Neuron (in vitro differentiated cells): Measurements from ENCODE around the gene PLEKHF1.

Source experiments
- H2AFZ ChIP-seq: one replicate; pipeline ENCODE4 v1.6.1; 2013; ENCODE audit warnings: low read depth, mild to moderate bottlenecking, inconsistent platforms, low read length, moderate library complexity
- H3K27me3 ChIP-seq: one replicate; pipeline ENCODE4 v1.6.1; 2013; ENCODE audit warnings: low read length; ENCODE audit not compliant: insufficient read depth
- H3K36me3 ChIP-seq: one replicate; pipeline ENCODE4 v1.6.1; 2013; ENCODE audit warnings: low read length; ENCODE audit not compliant: insufficient read depth
- H3K4me1 ChIP-seq: one replicate; pipeline ENCODE4 v1.6.1; 2013; ENCODE audit warnings: low read length; ENCODE audit not compliant: insufficient read depth
- H3K4me3 ChIP-seq: 2 replicates; pipeline ENCODE4 v1.5.1; 2013; ENCODE audit warnings: mild to moderate bottlenecking, low read length, moderate library complexity
- H3K9me3 ChIP-seq: one replicate; pipeline ENCODE4 v1.6.1; 2013; ENCODE audit warnings: low read length

PLEKHF1 gene, protein sequence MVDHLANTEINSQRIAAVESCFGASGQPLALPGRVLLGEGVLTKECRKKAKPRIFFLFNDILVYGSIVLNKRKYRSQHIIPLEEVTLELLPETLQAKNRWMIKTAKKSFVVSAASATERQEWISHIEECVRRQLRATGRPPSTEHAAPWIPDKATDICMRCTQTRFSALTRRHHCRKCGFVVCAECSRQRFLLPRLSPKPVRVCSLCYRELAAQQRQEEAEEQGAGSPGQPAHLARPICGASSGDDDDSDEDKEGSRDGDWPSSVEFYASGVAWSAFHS

DNA sequence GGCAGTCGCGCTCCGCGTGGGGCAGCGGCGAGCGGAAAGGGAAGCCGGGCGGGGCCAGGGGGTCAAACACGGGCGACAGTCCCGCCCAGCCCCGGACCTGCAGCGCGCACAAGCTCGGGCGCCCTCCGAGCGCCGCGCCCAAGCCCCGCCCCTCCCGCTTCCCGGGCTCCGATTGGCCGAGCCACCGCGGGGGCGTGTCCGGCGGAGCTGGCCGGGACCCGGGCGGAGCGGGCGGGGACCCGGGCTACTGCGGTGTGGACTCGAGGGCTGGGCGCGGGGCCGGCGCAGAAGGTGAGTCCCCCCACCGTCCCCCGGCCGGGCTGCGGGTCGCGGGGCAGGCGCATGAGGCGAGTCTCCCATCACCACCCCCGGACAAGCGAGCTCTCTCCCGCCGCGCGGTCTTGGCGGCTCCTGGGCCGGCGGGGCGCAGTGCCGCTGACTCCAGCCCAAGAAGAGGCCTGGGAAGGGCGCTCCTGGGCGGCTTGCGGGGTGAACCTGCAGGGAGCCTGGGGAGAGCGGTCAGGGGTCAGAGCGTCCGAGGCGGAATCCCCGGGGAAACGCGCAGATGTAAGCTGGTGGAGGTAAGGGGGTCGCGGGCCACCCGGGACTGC, at the start of gene PLEKHF1:
Gene PLEKHF1 (plus strand): TSS at position 247 of the 611 bp plus-strand sequence. CDS start 8,379 bp downstream, outside the sequence.
- no peaks in the 10 kb centered on the region for H3K36me3 ChIP-seq
- no peaks in the 10 kb centered on the region for H3K9me3 ChIP-seq
- H3K4me3 ChIP-seq: peak within 1 kb of the TSS; percentile 57
- H3K4me1 ChIP-seq: peaks cover 30% of the 10 kb centered on the region
- H2AFZ ChIP-seq: peak within 1 kb of the TSS; percentile 94
- peaks cover 27% of the 10 kb centered on the region for H3K27me3 ChIP-seq

DNA sequence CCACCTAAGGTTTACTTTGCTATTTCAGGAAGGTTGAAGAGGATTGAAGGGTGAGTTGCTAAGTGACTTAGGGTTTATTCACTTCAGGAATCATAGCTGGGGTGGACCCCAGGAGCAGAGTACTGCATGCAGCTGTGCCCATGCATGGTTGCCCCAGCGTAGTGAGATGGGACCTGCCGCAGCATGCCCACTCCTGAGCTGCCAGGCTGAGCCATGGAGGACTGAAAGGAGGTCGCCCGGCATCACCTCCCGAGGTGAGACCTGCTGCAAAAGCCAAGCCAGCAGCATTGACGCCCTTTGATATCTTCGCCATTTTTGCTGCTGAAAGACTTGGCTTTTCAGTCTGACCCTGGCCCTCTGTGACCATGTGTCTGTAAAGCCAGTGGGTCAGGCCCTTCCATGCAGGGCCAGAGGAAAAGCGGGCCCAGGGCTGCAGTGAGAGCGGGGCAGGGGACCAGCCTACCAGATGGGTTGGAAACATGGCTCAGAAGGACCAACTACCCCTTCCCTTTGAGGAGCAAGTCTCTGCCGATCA, 49.3 kb upstream of the PLEKHF1 start:
- no peaks in the 10 kb centered on the region for H3K4me1 ChIP-seq
- H2AFZ ChIP-seq: no peak overlapping the region
- H3K27me3 ChIP-seq: no peaks in the 10 kb centered on the region
- peaks cover 46% of the 10 kb centered on the region for H3K36me3 ChIP-seq
- H3K4me3 ChIP-seq: no peak overlapping the region
- no peaks in the 10 kb centered on the region for H3K9me3 ChIP-seq

DNA sequence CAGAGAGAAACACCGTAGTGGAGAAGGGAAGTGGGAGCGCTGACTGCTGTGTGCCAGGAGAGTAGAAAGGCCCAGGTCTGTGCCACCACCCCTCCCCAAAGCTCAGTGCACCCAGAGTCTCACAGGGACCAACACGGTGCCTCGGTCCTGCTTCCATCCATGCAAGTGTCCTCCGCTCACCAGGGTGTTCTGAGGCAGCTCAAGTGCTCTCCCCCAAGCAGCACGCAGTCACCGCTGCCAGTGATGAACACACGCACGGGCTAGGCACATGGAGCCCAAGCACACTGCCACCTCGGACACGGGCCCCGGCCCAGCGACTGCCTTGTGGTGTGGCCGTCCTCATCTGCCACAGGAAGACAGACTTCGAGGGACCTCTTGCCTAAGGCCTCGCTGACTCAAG, 48.7 kb upstream of the PLEKHF1 start:
- Histone ChIP-seq H3K4me1 (no peaks in the 10 kb centered on the region), H3K9me3 (no peaks in the 10 kb centered on the region), H3K36me3 (peaks cover 40% of the 10 kb centered on the region), H3K27me3 (no peaks in the 10 kb centered on the region), H2AFZ (no peak overlapping the region), H3K4me3 (no peak overlapping the region)

DNA sequence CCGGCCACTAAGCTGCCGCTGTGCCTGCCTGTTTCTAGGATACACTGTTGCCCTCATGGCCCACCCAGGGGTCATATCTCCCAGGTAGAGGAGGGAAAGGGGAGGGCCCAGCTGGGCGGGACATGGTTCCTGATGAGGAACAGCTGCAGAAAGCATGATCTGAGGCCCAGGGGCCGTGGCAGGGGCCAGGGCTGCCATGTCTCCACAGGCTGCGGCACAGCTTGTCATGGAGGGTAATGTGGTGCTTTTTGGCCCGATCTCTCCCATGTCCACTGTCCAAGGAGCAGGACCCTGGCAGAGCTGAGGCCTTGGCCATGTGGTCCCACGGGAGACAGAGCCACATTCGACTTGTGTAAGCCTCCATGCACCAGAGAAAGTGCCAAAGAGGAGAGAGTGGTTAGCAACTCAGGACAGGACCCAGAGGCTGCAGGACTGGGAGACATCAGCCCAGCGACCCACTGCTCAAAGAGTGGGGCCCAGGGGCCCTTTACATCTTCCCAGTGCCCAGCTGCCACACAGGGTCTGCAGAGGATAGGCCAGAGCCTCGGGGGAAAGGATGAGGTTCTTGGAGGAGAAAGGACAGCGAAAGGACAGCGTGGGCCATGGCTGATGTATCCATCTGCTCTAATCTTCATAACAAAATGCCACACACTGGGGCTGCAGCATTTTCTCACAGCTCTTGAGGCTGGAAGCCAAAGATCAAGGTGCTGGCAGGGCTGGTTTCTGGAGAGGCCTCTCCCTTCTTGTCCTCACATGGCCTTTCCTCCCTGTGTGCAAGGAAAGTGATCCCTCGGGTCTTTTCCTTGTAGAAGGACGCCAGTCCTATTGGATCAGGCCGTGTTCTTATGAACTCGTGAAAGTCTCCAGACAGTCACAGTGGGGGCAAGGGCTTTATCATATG, 47.6 kb upstream of the PLEKHF1 start:
- Histone ChIP-seq H3K36me3 (peaks cover 30% of the 10 kb centered on the region), H3K27me3 (no peaks in the 10 kb centered on the region), H3K4me1 (no peaks in the 10 kb centered on the region), H3K9me3 (no peaks in the 10 kb centered on the region), H3K4me3 (no peak overlapping the region), H2AFZ (no peak overlapping the region)

DNA sequence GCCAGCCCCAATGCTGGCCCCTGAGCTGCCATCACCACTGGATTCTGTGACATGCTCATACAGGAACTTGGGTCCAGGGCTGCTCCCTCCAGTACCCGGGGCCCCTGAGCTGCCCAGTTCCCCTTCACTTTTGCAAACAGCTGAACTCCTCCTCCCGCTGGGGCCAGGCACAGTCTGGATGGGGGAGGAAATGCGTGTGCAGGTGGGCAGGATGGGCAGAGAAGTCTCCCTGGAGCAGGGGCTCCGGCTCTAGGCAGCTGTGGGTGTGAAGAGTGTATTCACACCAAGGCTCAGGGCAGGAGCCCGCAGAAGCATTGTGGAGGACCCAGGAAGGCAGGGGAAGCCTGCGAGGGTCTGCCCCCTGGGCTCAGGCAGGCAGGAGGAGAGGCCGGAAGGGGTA, 46.8 kb upstream of the PLEKHF1 start:
- no peaks in the 10 kb centered on the region for H3K4me1 ChIP-seq
- peaks cover 22% of the 10 kb centered on the region for H3K36me3 ChIP-seq
- no peaks in the 10 kb centered on the region for H3K9me3 ChIP-seq
- H3K4me3 ChIP-seq: no peak overlapping the region
- H3K27me3 ChIP-seq: no peaks in the 10 kb centered on the region
- H2AFZ ChIP-seq: no peak overlapping the region

DNA sequence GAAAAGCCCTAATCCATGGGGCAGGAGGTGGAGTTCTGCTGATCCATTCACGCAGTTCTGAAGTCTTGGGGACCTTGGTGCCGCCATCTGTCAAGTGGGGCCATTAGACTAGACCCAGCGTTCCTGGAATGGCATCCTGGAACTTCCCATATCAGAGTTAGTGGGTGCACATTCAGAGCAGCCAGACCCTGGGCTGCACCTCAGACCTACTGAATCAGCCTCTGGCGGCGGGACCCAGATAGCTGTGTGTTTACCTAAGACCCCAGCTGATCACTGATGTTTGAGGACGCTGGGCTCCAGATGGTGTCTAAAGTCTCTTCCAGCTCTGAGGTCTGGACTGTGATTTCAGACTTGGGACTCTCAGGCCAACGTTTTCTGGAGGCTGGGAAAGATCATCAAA, 46.4 kb upstream of the PLEKHF1 start:
- H3K4me1 ChIP-seq: no peaks in the 10 kb centered on the region
- H3K36me3 ChIP-seq: peaks cover 18% of the 10 kb centered on the region
- no peaks in the 10 kb centered on the region for H3K27me3 ChIP-seq
- H2AFZ ChIP-seq: no peak overlapping the region
- H3K4me3 ChIP-seq: no peak overlapping the region
- H3K9me3 ChIP-seq: no peaks in the 10 kb centered on the region

DNA sequence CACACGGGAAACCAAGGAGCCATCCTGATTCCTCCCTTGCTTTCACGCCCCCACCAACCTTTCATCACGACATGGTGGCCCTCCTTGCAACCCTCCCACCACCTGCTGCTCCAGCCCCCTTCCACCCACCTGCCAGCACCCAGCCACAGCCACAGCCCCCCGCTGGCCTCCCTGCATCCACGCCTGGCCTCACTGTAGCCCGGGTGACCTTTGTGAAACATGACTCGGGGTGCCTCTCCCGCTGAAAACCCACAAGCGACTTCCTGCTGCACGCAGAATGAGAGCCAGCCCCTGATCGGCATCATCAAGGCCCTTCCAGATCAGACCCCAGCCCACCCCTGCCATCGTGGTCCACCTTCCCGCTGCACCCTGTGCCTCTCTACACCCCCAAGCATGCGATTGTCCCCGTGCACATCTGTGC, 44.3 kb upstream of the PLEKHF1 start:
- H3K4me1 ChIP-seq: peaks cover 8% of the 10 kb centered on the region
- no peak overlapping the region for H2AFZ ChIP-seq
- no peaks in the 10 kb centered on the region for H3K27me3 ChIP-seq
- no peak overlapping the region for H3K4me3 ChIP-seq
- H3K9me3 ChIP-seq: no peaks in the 10 kb centered on the region
- H3K36me3 ChIP-seq: peaks cover 6% of the 10 kb centered on the region

DNA sequence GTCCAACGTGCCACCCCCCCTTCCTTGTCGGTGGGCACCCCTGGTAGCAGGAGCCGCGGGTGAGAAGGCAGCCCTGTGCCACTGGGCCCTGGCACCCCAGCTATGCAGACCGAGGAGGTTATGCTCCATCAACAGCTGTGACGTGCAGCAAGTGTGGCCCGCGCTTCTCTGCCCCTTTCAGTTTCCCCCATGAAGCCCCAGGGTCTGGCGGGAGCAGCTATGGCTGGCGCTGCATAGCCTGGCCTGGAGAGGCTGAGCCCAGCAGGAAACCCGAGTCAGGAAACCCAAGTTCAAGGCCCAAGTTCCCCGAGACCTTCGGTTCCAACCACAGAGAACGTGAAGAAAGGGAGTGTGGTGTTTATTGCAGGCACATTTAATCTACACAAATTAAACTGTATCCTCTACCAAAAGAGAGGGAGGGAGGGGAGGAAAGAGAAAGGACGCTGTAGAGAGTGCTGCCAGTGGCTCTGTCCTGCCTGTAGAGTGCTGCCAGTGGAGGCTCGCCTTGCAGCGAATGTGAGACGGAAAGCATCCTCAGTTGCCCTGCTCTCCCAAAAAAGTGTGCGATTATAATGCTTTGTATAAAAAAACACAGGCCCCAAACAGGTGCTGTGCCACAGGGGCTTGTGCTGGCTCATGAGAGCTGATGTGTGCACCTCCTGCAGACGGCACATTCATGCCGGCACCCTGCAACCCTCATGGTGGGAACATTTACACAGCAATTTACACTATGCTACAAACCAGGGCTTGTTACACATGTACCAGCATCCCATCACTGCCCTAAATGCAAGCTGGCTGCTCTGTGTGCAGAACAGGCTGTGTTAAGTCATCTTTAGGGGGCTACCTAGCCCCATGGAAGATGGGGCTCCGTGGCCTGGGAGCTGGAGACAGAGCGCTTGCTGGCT, 42.8 kb upstream of the PLEKHF1 start:
- Histone ChIP-seq H3K4me1 (peaks cover 8% of the 10 kb centered on the region), H3K27me3 (no peaks in the 10 kb centered on the region), H3K4me3 (no peak overlapping the region), H2AFZ (no peak overlapping the region), H3K9me3 (no peaks in the 10 kb centered on the region), H3K36me3 (no peaks in the 10 kb centered on the region)

DNA sequence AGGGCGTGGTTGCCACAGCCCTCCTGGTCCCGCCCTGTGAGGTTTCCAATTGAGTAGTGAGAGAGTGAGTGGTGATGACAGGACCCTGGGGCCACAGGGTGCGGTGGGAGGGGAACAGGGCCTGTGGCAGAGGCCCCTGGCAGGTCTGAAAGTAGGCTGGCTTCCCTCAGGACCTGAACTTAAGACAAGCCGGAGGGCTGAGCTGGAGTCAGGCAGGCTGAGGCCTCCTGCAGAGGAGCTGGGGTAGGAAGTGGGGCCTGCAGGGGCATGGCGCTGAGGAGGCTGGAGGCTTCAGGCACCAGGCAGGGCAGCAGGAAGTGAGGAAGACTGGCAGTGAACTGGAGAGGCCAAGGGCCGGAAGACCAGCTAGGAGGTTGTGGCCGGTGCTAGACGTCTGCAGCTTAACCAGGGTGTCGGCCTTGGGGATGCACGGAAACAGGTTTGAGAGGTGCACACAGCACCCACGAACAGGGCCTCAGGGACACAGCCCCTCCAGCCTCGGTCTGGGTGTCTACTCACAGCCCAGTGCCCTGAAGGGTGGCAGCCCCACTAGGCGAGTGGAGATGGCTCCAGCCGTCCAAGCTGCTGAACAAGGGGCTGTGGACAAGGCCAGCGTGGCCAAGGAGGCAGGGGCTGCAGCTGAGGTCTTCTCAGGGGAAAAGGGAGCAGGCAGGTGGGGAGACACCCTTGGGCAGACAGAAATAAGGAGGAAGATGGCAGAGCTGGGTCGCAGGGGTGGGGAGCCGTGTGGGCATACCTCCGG, 41.4 kb upstream of the PLEKHF1 start:
- Histone ChIP-seq H3K9me3 (no peaks in the 10 kb centered on the region), H3K4me3 (no peak overlapping the region), H2AFZ (no peak overlapping the region), H3K27me3 (no peaks in the 10 kb centered on the region), H3K4me1 (peaks cover 8% of the 10 kb centered on the region), H3K36me3 (no peaks in the 10 kb centered on the region)

DNA sequence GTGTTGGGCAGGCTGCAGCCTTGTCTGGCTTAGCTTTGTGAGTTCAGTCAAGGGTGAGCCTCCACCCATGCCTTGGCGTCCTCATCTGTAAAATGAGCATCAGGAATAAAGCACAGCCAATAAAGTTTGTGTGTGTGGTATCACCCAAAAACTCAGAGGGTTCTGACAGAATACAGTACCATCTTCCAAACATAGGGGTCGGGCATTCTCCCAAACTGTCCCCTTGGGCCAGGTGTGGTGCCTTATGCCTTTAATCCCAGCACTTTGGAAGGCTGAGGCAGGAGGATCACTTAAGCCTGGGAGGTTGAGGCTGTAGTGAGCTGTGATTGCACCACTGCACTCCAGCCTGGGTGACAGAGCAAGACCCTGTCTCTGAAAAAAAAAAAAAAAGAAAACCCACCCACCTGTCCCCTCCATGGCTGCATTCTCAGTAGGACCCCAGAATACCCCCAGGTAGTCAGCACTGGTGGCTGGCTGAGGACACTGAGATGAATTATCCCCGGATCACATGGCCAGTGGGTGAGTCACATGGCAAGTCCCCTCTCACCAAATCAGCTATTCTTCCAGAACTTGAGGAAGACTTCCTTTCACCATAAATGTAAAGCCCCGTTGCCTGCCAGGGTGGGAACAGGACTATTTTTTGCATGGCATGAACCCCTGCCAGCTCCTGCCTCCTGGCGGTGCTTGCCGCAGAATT, 40.6 kb upstream of the PLEKHF1 start:
- H3K36me3 ChIP-seq: no peaks in the 10 kb centered on the region
- no peaks in the 10 kb centered on the region for H3K27me3 ChIP-seq
- no peak overlapping the region for H2AFZ ChIP-seq
- H3K4me3 ChIP-seq: no peak overlapping the region
- peaks cover 8% of the 10 kb centered on the region for H3K4me1 ChIP-seq
- H3K9me3 ChIP-seq: no peaks in the 10 kb centered on the region

DNA sequence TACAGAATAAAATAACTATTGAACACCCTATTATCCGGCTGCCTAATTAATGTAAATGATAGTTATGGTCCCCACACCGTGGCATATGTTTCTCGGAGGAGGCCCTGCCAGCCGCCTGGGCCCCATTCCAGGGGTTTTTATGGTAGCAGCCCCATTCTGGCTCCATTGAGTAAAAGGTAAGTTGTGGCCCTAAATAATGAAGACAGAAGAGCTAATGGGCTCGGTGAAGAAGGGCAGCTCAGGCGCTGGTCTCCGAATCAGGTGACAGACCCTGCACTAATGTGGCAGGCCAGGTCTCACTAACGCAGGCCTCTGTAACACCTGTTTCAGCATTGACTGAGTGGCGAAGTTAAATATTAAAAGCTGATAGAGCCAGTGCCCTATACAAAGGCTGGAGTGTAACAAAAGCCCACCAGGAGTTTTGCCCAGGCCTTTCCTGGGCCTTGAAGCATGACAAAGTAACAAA, 40.0 kb upstream of the PLEKHF1 start:
- H3K36me3 ChIP-seq: no peaks in the 10 kb centered on the region
- H3K4me1 ChIP-seq: peaks cover 8% of the 10 kb centered on the region
- H2AFZ ChIP-seq: no peak overlapping the region

More for the DNA sequence above, 40.0 kb upstream of the PLEKHF1 start:
- Histone ChIP-seq H3K4me3 (no peak overlapping the region), H3K27me3 (no peaks in the 10 kb centered on the region), H3K9me3 (no peaks in the 10 kb centered on the region)
